Naive thymus-derived CD4-positive, alpha-beta T cell (primary cell): ENCODE measurements around the gene PLCL1. TPM values are rescaled to one million over a fixed set of nuclear protein-coding genes. Genes with fewer than 3 reads are reported as not detected.

Experiments used
- ATAC-seq: fragments of 150-1000 bp; cut with Tn5 transposase; 2 replicates; pipeline ENCODE4 v1.10.0; 2021; ENCODE audit warnings: mild to moderate bottlenecking, moderate library complexity
- CTCF ChIA-PET: fragments of 350-600 bp; sonication (Branson Sonifier 250); formaldehyde crosslinking; loops from one replicate; lab custom pipeline; 2021; ENCODE audit warnings: antibody characterized with exemption; lab: Charles Lee
- POLR2A ChIA-PET: fragments of 350-600 bp; sonication (Branson Sonifier 250); formaldehyde crosslinking; loops from one replicate; lab custom pipeline; 2021; ENCODE audit warnings: antibody characterized with exemption, inconsistent platforms; lab: Charles Lee
- DNase-seq, 9 donors: peaks; one replicate each; pipeline versions ENCODE4 v3.0.0 to v3.0.0-alpha.2; 2020 to 2022; ENCODE audit warnings: mixed read lengths in 1 of 9
- H3K27ac ChIP-seq: one replicate; pipeline ENCODE4 v1.7.0; 2013; ENCODE audit warnings: mild to moderate bottlenecking, low read depth, low read length, moderate library complexity
- H3K27me3 ChIP-seq, 2 donors: one replicate each; pipeline ENCODE4 v1.7.0; 2013; ENCODE audit warnings: low read length in 2 of 2, mild to moderate bottlenecking in 2 of 2, moderate library complexity in 2 of 2; ENCODE audit not compliant: control insufficient read depth in 2 of 2, insufficient read depth in 2 of 2
- H3K36me3 ChIP-seq, 3 experiments: 1 replicate in 2 of 3; 2 replicates in 1 of 3; pipeline ENCODE4 v1.7.0; 2013; ENCODE audit warnings: low read length in 3 of 3, mild to moderate bottlenecking in 3 of 3, moderate library complexity in 1 of 3; ENCODE audit not compliant: insufficient read depth in 3 of 3, control insufficient read depth in 2 of 3
- H3K4me1 ChIP-seq, 2 donors: one replicate each; pipeline ENCODE4 v1.7.0; 2013; ENCODE audit warnings: low read length in 2 of 2, mild to moderate bottlenecking in 2 of 2, moderate library complexity in 1 of 2; ENCODE audit not compliant: control insufficient read depth in 2 of 2, insufficient read depth in 2 of 2
- H3K4me3 ChIP-seq: 2 replicates; pipeline ENCODE4 v1.7.0; 2013; ENCODE audit warnings: mild to moderate bottlenecking, low read length
- H3K9me3 ChIP-seq, 3 experiments: 1 replicate in 2 of 3; 2 replicates in 1 of 3; pipeline ENCODE4 v1.7.0; 2013; ENCODE audit warnings: low read length in 3 of 3; ENCODE audit not compliant: control insufficient read depth in 2 of 3
- H3K27ac Mint-ChIP-seq, 9 donors: one replicate each; pipeline ENCODE4 v1.8.0; 2020 to 2022; ENCODE audit warnings: mixed read lengths in 9 of 9, mild to moderate bottlenecking in 8 of 9, moderate library complexity in 5 of 9, inconsistent platforms in 2 of 9
- H3K27me3 Mint-ChIP-seq, 5 donors: one replicate each; pipeline ENCODE4 v1.8.0; 2021 to 2022; ENCODE audit warnings: mixed read lengths in 5 of 5, mild to moderate bottlenecking in 1 of 5
- H3K36me3 Mint-ChIP-seq, 5 donors: one replicate each; pipeline ENCODE4 v1.8.0; 2020 to 2022; ENCODE audit warnings: mixed read lengths in 5 of 5, mild to moderate bottlenecking in 3 of 5, inconsistent platforms in 1 of 5
- H3K4me1 Mint-ChIP-seq, 7 donors: one replicate each; pipeline ENCODE4 v1.8.0; 2020 to 2022; ENCODE audit warnings: mixed read lengths in 7 of 7, mild to moderate bottlenecking in 3 of 7, inconsistent platforms in 1 of 7
- H3K4me3 Mint-ChIP-seq, 10 donors: one replicate each; pipeline ENCODE4 v1.8.0; 2020 to 2022; ENCODE audit warnings: mild to moderate bottlenecking in 10 of 10, mixed read lengths in 10 of 10, moderate library complexity in 6 of 10, inconsistent platforms in 2 of 10
- H3K9me3 Mint-ChIP-seq, 11 donors: one replicate each; pipeline ENCODE4 v1.8.0; 2020 to 2022; ENCODE audit warnings: mixed read lengths in 11 of 11, mild to moderate bottlenecking in 4 of 11, inconsistent platforms in 1 of 11, moderate library complexity in 1 of 11
- intact Hi-C, 2 donors: fragments of 100-400 bp; cut with micrococcal nuclease; formaldehyde crosslinking; loops; one replicate each; pipeline ENCODE4 v1.15.1; 2023
- polyA plus RNA-seq, 2 donors: library from polyadenylated mRNA; unstranded; fragments of 300-500 nt; fragmentation: Illumina TruSeq; gene quantifications; one replicate each; pipeline ENCODE4 v1.2.3, GENCODE V29; 2021
- total RNA-seq, 6 experiments: library from RNA in 5 of 6; stranded (reverse) in 5 of 6; gene quantifications; 1 replicate in 5 of 6; 2 replicates in 1 of 6; pipeline ENCODE4 v1.2.3 and lab custom pipeline; 2021 to 2026

PLCL1 gene
- total and polyA plus RNA-seq, 7 experiments from 2014 or later: 1.8 to 33.7 (median 22.7) TPM

GRCh38 chr2:198173242-198173641, 368.8 kb downstream of the PLCL1 start:
- intact Hi-C loops: no loop called here
- Histone ChIP-seq H3K27me3 (no peaks in the 10 kb centered on the region), H3K4me3 (no peak overlapping the region), H3K27ac (no peak overlapping the region), H3K36me3 (no peaks in the 10 kb centered on the region), H3K9me3 (no peaks in the 10 kb centered on the region), H3K4me1 (no peaks in the 10 kb centered on the region)
- DNase-seq (no peak), ATAC-seq (no peak)
- Mint-ChIP-seq H3K9me3 (peaks cover 0 to 28% (median 11%) of the 10 kb centered on the region in 11 donors), H3K27me3 (peaks cover 0 to 6% (median 3%) of the 10 kb centered on the region in 5 donors), H3K27ac (no peak overlapping the region), H3K4me1 (no peaks in the 10 kb centered on the region), H3K36me3 (peaks cover 0 to 4% (median 1%) of the 10 kb centered on the region in 5 donors), H3K4me3 (no peak overlapping the region)
- CTCF ChIA-PET: interaction anchor here (0.6 kb wide), 1 partner anchor 118 kb away, joined by 4 read pairs; no protein-coding TSS in a partner anchor
- POLR2A ChIA-PET: no interaction called here

GRCh38 chr2:198173864-198174263, 369.5 kb downstream of the PLCL1 start:
- DNase-seq (no peak), ATAC-seq (no peak)
- ChIA-PET CTCF (interaction anchor here (0.6 kb wide), 1 partner anchor 119 kb away, joined by 4 read pairs; no protein-coding TSS in a partner anchor), POLR2A (no interaction called here)
- Histone ChIP-seq H3K36me3 (no peaks in the 10 kb centered on the region), H3K27ac (no peak overlapping the region), H3K4me1 (no peaks in the 10 kb centered on the region), H3K9me3 (no peaks in the 10 kb centered on the region), H3K4me3 (no peak overlapping the region), H3K27me3 (no peaks in the 10 kb centered on the region)
- intact Hi-C loops: no loop called here
- no peaks in the 10 kb centered on the region for H3K4me1 Mint-ChIP-seq
- H3K36me3 Mint-ChIP-seq: peaks cover 0 to 7% (median 4%) of the 10 kb centered on the region in 5 donors
- H3K4me3 Mint-ChIP-seq: no peak overlapping the region
- H3K27me3 Mint-ChIP-seq: peaks cover 0 to 6% (median 4%) of the 10 kb centered on the region in 5 donors
- peaks cover 0 to 33% (median 17%) of the 10 kb centered on the region in 11 donors for H3K9me3 Mint-ChIP-seq
- no peak overlapping the region for H3K27ac Mint-ChIP-seq

- DNase-seq (no peak), ATAC-seq (no peak)
- ChIA-PET POLR2A (no interaction called here), CTCF (no interaction called here)
- Mint-ChIP-seq H3K4me3 (no peak overlapping the region), H3K36me3 (peaks cover 0 to 7% (median 4%) of the 10 kb centered on the region in 5 donors), H3K27ac (no peak overlapping the region), H3K4me1 (no peaks in the 10 kb centered on the region), H3K27me3 (peaks cover 0 to 5% (median 4%) of the 10 kb centered on the region in 5 donors), H3K9me3 (peaks cover 0 to 44% (median 22%) of the 10 kb centered on the region in 11 donors)
- H3K27me3 ChIP-seq: no peaks in the 10 kb centered on the region
- H3K4me3 ChIP-seq: no peak overlapping the region
- H3K4me1 ChIP-seq: no peaks in the 10 kb centered on the region
- no peaks in the 10 kb centered on the region for H3K36me3 ChIP-seq
- intact Hi-C loops: no loop called here
- no peaks in the 10 kb centered on the region for H3K9me3 ChIP-seq
- H3K27ac ChIP-seq: no peak overlapping the region
These were observed 370.9 kb downstream of the PLCL1 start for GRCh38 chr2:198175271-198175670.

- H3K27me3 Mint-ChIP-seq: peaks cover 0 to 10% (median 2%) of the 10 kb centered on the region in 5 donors
- ChIA-PET POLR2A (no interaction called here), CTCF (no interaction called here)
- H3K4me1 Mint-ChIP-seq: no peaks in the 10 kb centered on the region
- H3K27ac Mint-ChIP-seq: no peak overlapping the region
- no peaks in the 10 kb centered on the region for H3K36me3 ChIP-seq
- intact Hi-C loops: no loop called here
- no peaks in the 10 kb centered on the region for H3K4me1 ChIP-seq
- no peak overlapping the region for H3K4me3 Mint-ChIP-seq
- peaks cover 0 to 7% (median 4%) of the 10 kb centered on the region in 5 donors for H3K36me3 Mint-ChIP-seq
- H3K27ac ChIP-seq: no peak overlapping the region
- H3K27me3 ChIP-seq: no peaks in the 10 kb centered on the region
- H3K4me3 ChIP-seq: no peak overlapping the region
- no peak for DNase-seq
- peaks cover 2 to 52% (median 23%) of the 10 kb centered on the region in 11 donors for H3K9me3 Mint-ChIP-seq
- no peaks in the 10 kb centered on the region for H3K9me3 ChIP-seq
- ATAC-seq: no peak
These were observed 372.6 kb downstream of the PLCL1 start for GRCh38 chr2:198177040-198177439.

- ChIA-PET CTCF (no interaction called here), POLR2A (no interaction called here)
- no peak overlapping the region for H3K4me3 ChIP-seq
- H3K36me3 Mint-ChIP-seq: peaks cover 0 to 7% (median 4%) of the 10 kb centered on the region in 5 donors
- no peak overlapping the region for H3K27ac Mint-ChIP-seq
- no peak for ATAC-seq
- peaks cover 2 to 53% (median 23%) of the 10 kb centered on the region in 11 donors for H3K9me3 Mint-ChIP-seq
- peaks cover 0 to 10% (median 2%) of the 10 kb centered on the region in 5 donors for H3K27me3 Mint-ChIP-seq
- H3K27ac ChIP-seq: no peak overlapping the region
- H3K4me1 Mint-ChIP-seq: no peaks in the 10 kb centered on the region
- H3K9me3 ChIP-seq: no peaks in the 10 kb centered on the region
- H3K4me1 ChIP-seq: no peaks in the 10 kb centered on the region
- no peaks in the 10 kb centered on the region for H3K36me3 ChIP-seq
- DNase-seq: no peak
- intact Hi-C loops: no loop called here
- no peak overlapping the region for H3K4me3 Mint-ChIP-seq
- no peaks in the 10 kb centered on the region for H3K27me3 ChIP-seq
These were observed 374.4 kb downstream of the PLCL1 start for GRCh38 chr2:198178766-198179165.

- DNase-seq: no peak
- Mint-ChIP-seq H3K4me1 (no peaks in the 10 kb centered on the region), H3K27ac (no peak overlapping the region), H3K9me3 (peaks cover 0 to 12% (median 7%) of the 10 kb centered on the region in 11 donors), H3K27me3 (peaks cover 0 to 26% (median 8%) of the 10 kb centered on the region in 5 donors), H3K4me3 (no peak overlapping the region), H3K36me3 (peaks cover 0 to 5% (median 0%) of the 10 kb centered on the region in 5 donors)
- ATAC-seq: no peak
- Histone ChIP-seq H3K27ac (no peak overlapping the region), H3K36me3 (no peaks in the 10 kb centered on the region), H3K9me3 (no peaks in the 10 kb centered on the region), H3K27me3 (no peaks in the 10 kb centered on the region), H3K4me3 (no peak overlapping the region), H3K4me1 (no peaks in the 10 kb centered on the region)
- ChIA-PET POLR2A (no interaction called here), CTCF (no interaction called here)
- intact Hi-C loops: no loop called here
These were observed 381.9 kb downstream of the PLCL1 start for GRCh38 chr2:198186257-198186656.

GRCh38 chr2:198187841-198188240, 383.4 kb downstream of the PLCL1 start:
- ATAC-seq (no peak), DNase-seq (no peak)
- intact Hi-C loops: no loop called here
- H3K4me1 ChIP-seq: no peaks in the 10 kb centered on the region
- peaks cover 0 to 20% (median 6%) of the 10 kb centered on the region in 5 donors for H3K27me3 Mint-ChIP-seq
- no peaks in the 10 kb centered on the region for H3K9me3 ChIP-seq
- H3K4me3 ChIP-seq: no peak overlapping the region
- POLR2A ChIA-PET: no interaction called here
- no peak overlapping the region for H3K27ac Mint-ChIP-seq
- H3K36me3 ChIP-seq: no peaks in the 10 kb centered on the region
- no peak overlapping the region for H3K4me3 Mint-ChIP-seq
- H3K9me3 Mint-ChIP-seq: peaks cover 0 to 12% (median 7%) of the 10 kb centered on the region in 11 donors
- CTCF ChIA-PET: no interaction called here
- H3K27ac ChIP-seq: no peak overlapping the region
- H3K27me3 ChIP-seq: no peaks in the 10 kb centered on the region
- peaks cover 0 to 5% (median 0%) of the 10 kb centered on the region in 5 donors for H3K36me3 Mint-ChIP-seq
- H3K4me1 Mint-ChIP-seq: no peaks in the 10 kb centered on the region
